ENCODE data around the gene CDNF.
"Not testable (repeated sequence)": the region's sequence is repeated elsewhere in the genome, so short reads cannot be mapped to it uniquely, and the experiment has no call there.

Gene CDNF

DNA sequence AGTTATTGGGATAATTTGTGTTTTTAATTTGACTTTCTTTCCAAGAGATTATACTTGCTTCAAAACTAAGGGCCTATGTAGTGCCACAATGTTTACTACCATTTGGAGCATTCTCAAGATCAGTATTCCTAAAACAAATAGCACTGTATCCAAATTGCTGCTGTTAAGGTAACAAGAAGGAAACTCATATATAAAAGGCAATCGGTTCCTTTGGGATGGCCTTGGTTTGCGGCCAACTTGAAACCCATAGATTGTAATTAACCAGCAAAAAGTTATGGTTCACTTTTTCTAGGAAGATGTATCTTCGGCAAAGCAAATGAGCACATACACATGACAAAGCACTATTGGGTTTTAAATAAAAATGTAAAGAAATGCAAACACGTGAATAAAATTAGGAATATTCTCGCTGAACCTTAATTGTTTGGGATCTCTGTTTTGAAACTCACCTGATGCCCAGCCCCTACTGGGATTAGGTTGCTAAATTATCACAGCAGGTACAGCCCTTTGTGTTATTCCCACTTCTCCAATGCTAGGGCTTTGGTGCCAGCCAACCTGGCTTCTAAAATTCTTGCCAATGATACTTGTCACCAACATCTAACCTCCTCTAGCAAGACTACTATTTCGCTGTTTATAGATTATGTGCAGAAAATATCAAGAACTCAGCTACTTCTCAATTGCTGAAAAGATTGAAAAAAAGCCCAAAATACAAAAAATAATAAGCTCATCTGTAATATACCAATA is 16.0 kb downstream of the CDNF start:
- H3K36me3 ChIP-seq (ENCODE audit: control insufficient read depth, insufficient read depth, low read length), result no peaks in the 10 kb centered on the region
- no peak overlapping the region for H3K4me3 ChIP-seq (ENCODE audit: insufficient read depth, low read depth, low read length)
- no peaks in the 10 kb centered on the region for H3K4me1 ChIP-seq (ENCODE audit: control insufficient read depth, insufficient read depth, low read length)
- peaks cover 4% of the 10 kb centered on the region for H3K27me3 ChIP-seq (ENCODE audit: control insufficient read depth, insufficient read depth, low read length, poor library complexity, severe bottlenecking)
- H3K9me3 ChIP-seq (ENCODE audit: control insufficient read depth, low read length), result no peaks in the 10 kb centered on the region
- no peak overlapping the region for H3K27ac ChIP-seq (ENCODE audit: insufficient read depth, low read depth, low read length, poor library complexity, severe bottlenecking)
- 86 to 88% methylated on average over 5 to 6 of the region's 6 CpGs for WGBS, 2 experiments

GRCh38 chr10:14820775-14821154 is 17.1 kb downstream of the CDNF start:
- no peak overlapping the region for H3K4me3 ChIP-seq (ENCODE audit: insufficient read depth, low read depth, low read length)
- no peak overlapping the region for H3K27ac ChIP-seq (ENCODE audit: insufficient read depth, low read depth, low read length, poor library complexity, severe bottlenecking)
- no peaks in the 10 kb centered on the region for H3K27me3 ChIP-seq (ENCODE audit: control insufficient read depth, insufficient read depth, low read length, poor library complexity, severe bottlenecking)
- no peaks in the 10 kb centered on the region for H3K4me1 ChIP-seq (ENCODE audit: control insufficient read depth, insufficient read depth, low read length)
- no peaks in the 10 kb centered on the region for H3K9me3 ChIP-seq (ENCODE audit: control insufficient read depth, low read length)
- WGBS, 2 experiments, result 89 to 96% methylated on average over 5 of the region's 5 CpGs
- H3K36me3 ChIP-seq (ENCODE audit: control insufficient read depth, insufficient read depth, low read length), result no peaks in the 10 kb centered on the region

DNA sequence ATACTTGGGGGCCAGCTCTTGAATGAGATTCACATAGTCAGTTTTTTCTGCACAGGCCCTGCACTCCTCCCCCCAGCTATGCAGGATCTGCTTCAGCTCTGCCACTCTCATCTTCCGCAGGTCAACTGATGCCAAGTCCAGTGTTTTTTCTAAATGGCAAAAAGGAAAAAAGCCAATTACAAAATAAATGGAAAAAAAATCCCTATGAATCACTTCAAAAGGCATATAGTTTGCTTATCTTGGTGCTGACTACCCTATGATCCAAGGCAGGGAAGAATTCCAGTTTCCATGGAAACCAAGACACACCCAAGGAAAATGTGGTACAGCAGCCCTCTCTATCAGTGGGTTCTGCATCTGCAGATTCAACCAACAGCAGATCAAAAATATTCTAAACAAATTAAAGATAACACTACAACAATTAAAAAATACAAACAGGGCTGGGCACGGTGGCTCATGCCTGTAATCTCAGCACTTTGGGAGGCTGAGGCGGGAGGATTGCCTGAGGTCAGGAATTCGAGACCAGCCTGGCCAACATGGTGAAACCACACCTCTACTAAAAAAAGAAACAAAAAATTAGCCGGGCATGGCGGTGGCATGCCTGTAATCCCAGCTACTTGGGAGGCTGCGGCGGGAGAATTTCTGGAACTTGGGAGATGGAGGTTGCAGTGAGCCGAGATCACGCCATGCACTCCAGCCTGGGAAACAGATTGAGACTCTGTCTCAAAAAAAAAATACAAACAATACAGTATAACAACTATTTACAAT is 17.6 kb downstream of the CDNF start:
- WGBS, 2 experiments, result 91 to 93% methylated on average over 10 of the region's 10 CpGs
- Histone ChIP-seq H3K9me3 (ENCODE audit: control insufficient read depth, low read length) (no peaks in the 10 kb centered on the region), H3K27ac (ENCODE audit: insufficient read depth, low read depth, low read length, poor library complexity, severe bottlenecking) (no peak overlapping the region), H3K4me1 (ENCODE audit: control insufficient read depth, insufficient read depth, low read length) (no peaks in the 10 kb centered on the region), H3K36me3 (ENCODE audit: control insufficient read depth, insufficient read depth, low read length) (no peaks in the 10 kb centered on the region), H3K4me3 (ENCODE audit: insufficient read depth, low read depth, low read length) (no peak overlapping the region), H3K27me3 (ENCODE audit: control insufficient read depth, insufficient read depth, low read length, poor library complexity, severe bottlenecking) (no peaks in the 10 kb centered on the region)

GRCh38 chr10:14816717-14817116 is 21.1 kb downstream of the CDNF start:
- 97 to 99% methylated on average over 7 of the region's 7 CpGs for WGBS, 2 experiments
- H3K4me3 ChIP-seq (ENCODE audit: insufficient read depth, low read depth, low read length); H3K27ac ChIP-seq (ENCODE audit: insufficient read depth, low read depth, low read length, poor library complexity, severe bottlenecking); H3K4me1 ChIP-seq (ENCODE audit: control insufficient read depth, insufficient read depth, low read length); H3K27me3 ChIP-seq (ENCODE audit: control insufficient read depth, insufficient read depth, low read length, poor library complexity, severe bottlenecking); H3K9me3 ChIP-seq (ENCODE audit: control insufficient read depth, low read length); H3K36me3 ChIP-seq (ENCODE audit: control insufficient read depth, insufficient read depth, low read length): not testable (repeated sequence)

GRCh38 chr10:14815681-14816080 is 22.2 kb downstream of the CDNF start:
- no peaks in the 10 kb centered on the region for H3K27me3 ChIP-seq (ENCODE audit: control insufficient read depth, insufficient read depth, low read length, poor library complexity, severe bottlenecking)
- no peaks in the 10 kb centered on the region for H3K9me3 ChIP-seq (ENCODE audit: control insufficient read depth, low read length)
- H3K4me1 ChIP-seq (ENCODE audit: control insufficient read depth, insufficient read depth, low read length), result no peaks in the 10 kb centered on the region
- H3K36me3 ChIP-seq (ENCODE audit: control insufficient read depth, insufficient read depth, low read length), result no peaks in the 10 kb centered on the region
- no peak overlapping the region for H3K27ac ChIP-seq (ENCODE audit: insufficient read depth, low read depth, low read length, poor library complexity, severe bottlenecking)
- no peak overlapping the region for H3K4me3 ChIP-seq (ENCODE audit: insufficient read depth, low read depth, low read length)
- WGBS, 2 experiments, result 88 to 93% methylated on average over 6 of the region's 6 CpGs

DNA sequence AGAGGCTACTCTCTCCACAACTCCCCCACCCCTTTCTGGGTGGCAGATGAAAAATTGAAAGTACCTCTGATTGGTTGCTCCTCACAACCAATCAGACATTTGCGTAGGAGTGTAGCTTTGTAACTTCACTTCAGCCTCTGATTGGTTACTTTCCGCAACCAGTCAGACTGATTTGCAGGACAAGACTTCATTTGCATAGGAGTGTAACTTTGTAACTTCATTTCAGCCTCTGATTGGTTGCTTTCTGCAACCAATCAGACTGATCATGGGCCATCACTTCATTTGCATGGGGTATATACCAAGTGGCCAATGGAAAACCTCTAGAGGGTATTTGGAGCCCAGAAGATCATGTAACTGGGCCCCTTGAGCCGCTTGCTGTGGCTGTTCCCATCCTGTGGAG is 25.6 kb downstream of the CDNF start:
- Histone ChIP-seq H3K4me3 (ENCODE audit: insufficient read depth, low read depth, low read length) (no peak overlapping the region), H3K27me3 (ENCODE audit: control insufficient read depth, insufficient read depth, low read length, poor library complexity, severe bottlenecking) (no peaks in the 10 kb centered on the region)
- 92 to 93% methylated on average over 3 of the region's 3 CpGs for whole genome bisulfite sequencing, 2 experiments

GRCh38 chr10:14810969-14811953 is 26.6 kb downstream of the CDNF start:
- H3K4me1 ChIP-seq (ENCODE audit: control insufficient read depth, insufficient read depth, low read length), result no peaks in the 10 kb centered on the region
- H3K9me3 ChIP-seq (ENCODE audit: control insufficient read depth, low read length), result no peaks in the 10 kb centered on the region
- WGBS, 2 experiments, result 84 to 85% methylated on average over 9 of the region's 9 CpGs
- H3K4me3 ChIP-seq (ENCODE audit: insufficient read depth, low read depth, low read length), result no peak overlapping the region
- H3K27ac ChIP-seq (ENCODE audit: insufficient read depth, low read depth, low read length, poor library complexity, severe bottlenecking), result no peak overlapping the region
- no peaks in the 10 kb centered on the region for H3K36me3 ChIP-seq (ENCODE audit: control insufficient read depth, insufficient read depth, low read length)
- H3K27me3 ChIP-seq (ENCODE audit: control insufficient read depth, insufficient read depth, low read length, poor library complexity, severe bottlenecking), result no peaks in the 10 kb centered on the region

More for the DNA sequence above, 25.6 kb downstream of the CDNF start:
- Histone ChIP-seq H3K36me3 (ENCODE audit: control insufficient read depth, insufficient read depth, low read length) (no peaks in the 10 kb centered on the region), H3K9me3 (ENCODE audit: control insufficient read depth, low read length) (no peaks in the 10 kb centered on the region), H3K4me1 (ENCODE audit: control insufficient read depth, insufficient read depth, low read length) (no peaks in the 10 kb centered on the region), H3K27ac (ENCODE audit: insufficient read depth, low read depth, low read length, poor library complexity, severe bottlenecking) (no peak overlapping the region)

DNA sequence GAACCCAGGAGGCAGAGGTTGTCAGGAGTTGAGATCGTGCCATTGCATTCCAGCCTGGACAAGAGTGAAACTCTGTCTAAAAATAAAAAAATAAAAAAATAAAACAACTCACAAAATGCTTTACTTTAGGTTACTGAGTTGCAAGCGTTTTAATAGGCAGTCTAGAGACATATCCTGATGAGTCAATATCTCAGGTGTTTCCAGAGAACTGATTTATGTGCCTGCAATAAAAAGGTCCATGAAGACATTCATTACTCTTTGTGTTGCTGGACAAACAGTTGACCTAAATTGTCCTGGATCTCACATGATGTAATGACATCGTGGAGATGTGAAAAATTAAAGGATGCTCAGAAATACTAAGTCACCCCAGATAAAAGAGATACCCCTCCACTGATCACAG is 31.5 kb downstream of the CDNF start:
- Histone ChIP-seq H3K9me3 (ENCODE audit: control insufficient read depth, low read length) (no peaks in the 10 kb centered on the region), H3K4me3 (ENCODE audit: insufficient read depth, low read depth, low read length) (no peak overlapping the region), H3K36me3 (ENCODE audit: control insufficient read depth, insufficient read depth, low read length) (no peaks in the 10 kb centered on the region), H3K4me1 (ENCODE audit: control insufficient read depth, insufficient read depth, low read length) (no peaks in the 10 kb centered on the region), H3K27ac (ENCODE audit: insufficient read depth, low read depth, low read length, poor library complexity, severe bottlenecking) (no peak overlapping the region), H3K27me3 (ENCODE audit: control insufficient read depth, insufficient read depth, low read length, poor library complexity, severe bottlenecking) (no peaks in the 10 kb centered on the region)
- 90 to 96% methylated on average over 2 to 3 of the region's 3 CpGs for WGBS, 2 experiments

- Histone ChIP-seq H3K27me3 (ENCODE audit: control insufficient read depth, insufficient read depth, low read length, poor library complexity, severe bottlenecking) (no peaks in the 10 kb centered on the region), H3K4me3 (ENCODE audit: insufficient read depth, low read depth, low read length) (no peak overlapping the region), H3K27ac (ENCODE audit: insufficient read depth, low read depth, low read length, poor library complexity, severe bottlenecking) (no peak overlapping the region), H3K9me3 (ENCODE audit: control insufficient read depth, low read length) (no peaks in the 10 kb centered on the region), H3K4me1 (ENCODE audit: control insufficient read depth, insufficient read depth, low read length) (no peaks in the 10 kb centered on the region), H3K36me3 (ENCODE audit: control insufficient read depth, insufficient read depth, low read length) (no peaks in the 10 kb centered on the region)
- 0% methylated on average over 1 of the region's 1 CpG; no CpG with 5 or more reads in 1 of the 2 experiments for WGBS, 2 experiments
Observed at GRCh38 chr10:14803827-14804226, 34.0 kb downstream of the CDNF start.

GRCh38 chr10:14801723-14802122 is 36.1 kb downstream of the CDNF start:
- no peaks in the 10 kb centered on the region for H3K27me3 ChIP-seq (ENCODE audit: control insufficient read depth, insufficient read depth, low read length, poor library complexity, severe bottlenecking)
- WGBS, 2 experiments, result 77 to 88% methylated on average over 5 of the region's 5 CpGs
- H3K9me3 ChIP-seq (ENCODE audit: control insufficient read depth, low read length), result no peaks in the 10 kb centered on the region
- no peak overlapping the region for H3K27ac ChIP-seq (ENCODE audit: insufficient read depth, low read depth, low read length, poor library complexity, severe bottlenecking)
- H3K36me3 ChIP-seq (ENCODE audit: control insufficient read depth, insufficient read depth, low read length), result no peaks in the 10 kb centered on the region
- no peaks in the 10 kb centered on the region for H3K4me1 ChIP-seq (ENCODE audit: control insufficient read depth, insufficient read depth, low read length)
- H3K4me3 ChIP-seq (ENCODE audit: insufficient read depth, low read depth, low read length), result no peak overlapping the region
